GM21529 (cell line): ENCODE results near the gene POPDC2.

Experiments used
- ATAC-seq: cut with Tn5 transposase; IDR thresholded peaks from one replicate; pipeline ENCODE4 v1.9.1; 2021; ENCODE audit not compliant: unreplicated experiment

Gene POPDC2

DNA sequence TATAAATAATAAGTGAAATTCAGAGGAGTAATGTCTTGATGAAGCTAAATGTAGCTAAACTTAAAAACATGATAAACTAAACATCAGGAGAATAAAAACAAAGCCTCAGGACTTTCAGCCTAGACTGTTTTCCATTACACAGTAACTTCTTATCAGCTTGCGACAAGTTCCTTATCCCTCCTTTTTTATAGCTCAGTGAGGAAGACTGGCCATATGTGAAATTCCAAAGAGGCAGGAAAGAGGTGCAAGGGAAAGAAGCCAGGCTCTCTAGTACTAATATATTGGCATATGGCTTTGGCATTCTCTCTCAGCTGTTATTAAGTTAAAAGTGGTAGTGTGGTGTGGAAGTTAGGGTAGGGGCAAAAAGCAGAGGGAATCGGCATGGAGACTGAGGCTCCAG is 12.4 kb upstream of the POPDC2 start:
- ATAC-seq, result no peak

- no peak for ATAC-seq
Observed at GRCh38 chr3:119669906-119670570, 9.6 kb upstream of the POPDC2 start.

GRCh38 chr3:119665954-119666559 is 5.7 kb upstream of the POPDC2 start:
- ATAC-seq, result no peak

DNA sequence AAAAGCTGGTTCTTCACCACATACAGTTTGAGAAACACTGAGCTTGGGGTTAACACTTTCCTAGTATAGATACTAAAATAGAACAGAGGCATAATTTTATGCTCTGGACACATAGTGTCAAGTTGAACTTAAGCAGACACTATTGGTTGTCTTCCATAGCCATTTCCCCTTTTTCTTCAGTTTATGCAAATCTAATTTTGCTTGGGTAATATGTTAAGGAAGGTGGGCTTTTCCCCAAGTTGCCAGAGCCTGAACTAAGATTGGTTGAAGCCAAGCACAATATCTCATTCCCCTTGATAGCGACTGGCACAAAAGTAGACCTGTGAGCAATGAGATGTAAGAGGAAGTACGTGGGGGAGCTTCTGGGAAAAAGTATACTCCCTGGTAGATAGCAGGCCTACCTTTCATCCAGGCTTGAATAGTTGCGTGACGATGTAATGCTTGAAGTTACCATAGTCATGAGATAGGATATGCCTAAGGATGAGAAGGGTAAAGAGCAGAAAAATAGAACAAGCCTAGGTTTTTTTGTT is 4.5 kb upstream of the POPDC2 start:
- ATAC-seq, result peak; percentile 59

- ATAC-seq, result no peak
Observed at GRCh38 chr3:119664370-119664769, 4.0 kb upstream of the POPDC2 start.

GRCh38 chr3:119663885-119664284 is 3.5 kb upstream of the POPDC2 start:
- ATAC-seq, result no peak

- no peak for ATAC-seq
Observed at GRCh38 chr3:119662604-119663373, 2.4 kb upstream of the POPDC2 start.

DNA sequence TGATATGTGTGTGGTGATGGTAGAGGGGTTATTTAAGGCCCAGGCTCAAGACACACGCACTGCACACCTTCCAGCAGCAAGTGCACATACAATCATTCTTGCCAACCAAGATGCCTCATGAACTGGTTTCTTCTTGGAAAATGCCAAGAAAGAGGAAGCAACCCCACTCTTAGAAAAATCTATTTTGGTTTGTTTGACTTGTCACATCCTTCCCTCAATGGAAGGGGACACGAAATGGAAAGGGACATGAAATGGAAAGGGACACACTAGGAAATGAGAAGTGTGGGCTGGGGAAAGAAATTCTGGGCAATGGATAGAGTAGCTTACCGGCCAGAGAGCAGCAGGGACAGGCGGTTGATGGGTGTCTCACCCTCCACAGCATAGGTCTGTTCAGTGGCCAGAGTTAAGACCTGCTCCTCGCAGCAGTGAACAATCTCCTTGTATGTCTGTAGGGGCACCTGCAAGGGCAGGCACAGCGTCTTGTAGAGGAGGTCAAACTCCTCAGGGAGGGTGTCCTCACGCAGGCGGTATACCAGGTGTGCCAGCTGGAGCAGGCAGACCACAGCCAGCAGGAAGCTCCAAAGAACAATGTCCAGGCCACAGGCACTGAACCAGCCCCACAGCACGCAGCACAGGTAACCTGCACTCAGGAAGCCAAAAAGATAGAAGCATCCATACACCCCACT is 640 bp downstream of the POPDC2 start:
- no peak for ATAC-seq

DNA sequence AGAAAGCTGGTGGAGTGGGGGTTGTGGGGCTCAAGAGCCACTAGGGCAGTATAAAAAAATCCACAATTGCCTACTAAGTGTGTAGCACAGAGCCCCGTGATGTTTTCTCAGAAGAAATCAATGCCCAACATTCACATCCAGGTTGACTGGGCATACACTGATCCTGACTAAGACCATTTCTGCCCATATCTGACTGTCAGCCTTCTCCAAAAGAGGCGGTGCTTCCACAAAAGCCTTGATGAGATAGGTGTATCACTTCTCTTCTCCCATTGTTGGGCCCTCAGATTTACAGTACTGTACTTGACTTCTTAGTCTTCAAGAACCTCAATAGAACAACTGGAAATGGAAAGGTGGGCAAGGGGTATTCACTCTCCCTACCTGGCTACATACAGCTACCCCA is 1.4 kb downstream of the POPDC2 start:
- ATAC-seq, result no peak

DNA sequence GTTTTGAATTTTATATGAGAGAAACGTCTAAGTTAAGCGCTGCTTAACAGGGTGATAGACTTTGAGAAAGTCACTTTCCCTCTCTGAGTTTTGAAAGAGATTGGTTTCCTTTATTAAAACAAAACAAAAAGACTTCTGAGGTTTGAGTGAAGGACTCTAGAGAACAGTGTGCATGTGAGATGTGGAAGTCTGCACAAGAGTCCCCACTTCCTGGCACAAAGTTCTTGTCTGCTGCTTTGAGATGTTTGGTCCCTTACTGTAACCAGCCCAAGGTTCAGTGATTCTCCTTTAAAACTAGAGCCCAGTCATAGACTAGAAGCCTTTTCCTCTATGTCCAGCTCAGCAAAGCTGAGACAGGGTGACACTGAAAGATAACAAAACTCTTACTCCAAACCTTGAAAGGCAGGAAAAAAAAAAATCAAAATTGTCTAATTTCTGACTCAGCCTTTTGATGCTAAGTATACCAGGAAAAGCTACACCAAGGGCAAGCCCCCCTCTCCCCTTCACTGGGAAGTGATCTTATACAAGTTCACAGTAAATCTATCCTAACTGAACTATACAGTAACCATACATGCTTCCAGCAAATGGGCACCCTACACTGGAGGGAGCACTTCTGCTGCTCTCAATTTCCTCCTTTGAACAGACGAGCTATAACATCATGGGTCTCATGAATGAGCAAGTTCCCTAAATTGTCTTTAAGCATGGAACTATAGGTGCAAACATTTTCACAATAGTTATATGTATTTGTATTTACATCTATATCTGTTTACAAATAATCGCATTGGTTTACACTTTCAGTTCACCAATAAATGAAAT is 2.3 kb downstream of the POPDC2 start:
- no peak for ATAC-seq

DNA sequence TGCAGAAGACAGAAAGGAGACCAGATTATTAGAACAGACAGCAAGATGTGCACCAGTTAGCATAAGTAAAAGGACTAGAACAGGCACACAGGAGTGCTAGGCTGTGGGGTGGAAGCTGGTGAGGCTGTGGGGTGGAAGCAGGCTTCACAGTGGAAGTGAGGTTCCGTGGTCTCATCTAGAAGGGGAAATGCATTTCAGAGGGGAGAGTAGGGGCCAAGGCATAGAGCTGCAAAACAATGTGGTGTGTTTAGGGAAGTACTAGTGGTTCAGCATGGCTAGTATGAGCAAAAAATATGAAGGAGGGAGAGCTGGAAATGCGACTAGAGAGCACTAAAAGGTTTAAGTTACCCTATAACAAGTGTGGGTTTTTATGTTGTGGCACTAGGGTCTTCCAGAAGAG is 6.5 kb downstream of the POPDC2 start:
- ATAC-seq, result no peak

- no peak for ATAC-seq
Observed at GRCh38 chr3:119652306-119653033, 7.9 kb downstream of the POPDC2 start.

GRCh38 chr3:119649761-119650160 is 10.6 kb downstream of the POPDC2 start:
- ATAC-seq, result no peak

DNA sequence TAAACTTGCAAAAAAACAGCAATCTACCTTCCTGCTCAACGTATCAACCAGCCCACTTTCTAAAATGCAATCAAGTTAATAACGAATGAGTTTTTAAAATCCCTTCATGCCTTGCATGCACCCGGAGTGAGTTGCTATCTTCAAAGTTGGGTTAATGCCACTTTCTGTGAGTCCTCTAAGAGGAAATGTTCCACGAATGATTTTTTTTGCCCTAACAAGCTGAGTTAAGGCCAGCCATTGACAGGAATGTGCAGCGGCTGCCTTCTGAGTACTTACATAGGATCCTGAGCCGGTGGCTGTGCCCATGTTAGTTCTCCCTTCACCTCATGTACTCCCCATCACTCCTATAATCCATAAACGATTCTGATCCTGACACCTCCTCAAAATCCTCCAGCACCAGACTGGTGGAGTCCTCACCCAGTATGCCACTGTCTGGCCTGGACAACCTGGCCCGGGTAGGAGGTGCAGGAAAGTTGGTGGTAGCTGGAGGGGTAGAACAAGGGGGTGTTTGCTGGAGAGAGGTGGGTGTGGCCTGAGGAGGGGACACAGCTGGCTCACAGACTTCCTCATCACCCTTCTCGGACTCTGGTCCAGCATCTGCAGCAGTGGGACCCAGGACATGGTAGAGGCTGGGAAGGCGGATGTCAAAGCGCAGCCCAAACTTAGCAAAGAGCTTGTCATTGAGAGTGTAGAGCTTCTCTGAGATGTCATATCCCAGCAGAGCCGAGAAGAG is 12.4 kb downstream of the POPDC2 start:
- ATAC-seq, result no peak

- no peak for ATAC-seq
Observed at GRCh38 chr3:119647171-119647570, 13.2 kb downstream of the POPDC2 start.

- no peak for ATAC-seq
Observed at GRCh38 chr3:119645813-119646212, 14.6 kb downstream of the POPDC2 start.

DNA sequence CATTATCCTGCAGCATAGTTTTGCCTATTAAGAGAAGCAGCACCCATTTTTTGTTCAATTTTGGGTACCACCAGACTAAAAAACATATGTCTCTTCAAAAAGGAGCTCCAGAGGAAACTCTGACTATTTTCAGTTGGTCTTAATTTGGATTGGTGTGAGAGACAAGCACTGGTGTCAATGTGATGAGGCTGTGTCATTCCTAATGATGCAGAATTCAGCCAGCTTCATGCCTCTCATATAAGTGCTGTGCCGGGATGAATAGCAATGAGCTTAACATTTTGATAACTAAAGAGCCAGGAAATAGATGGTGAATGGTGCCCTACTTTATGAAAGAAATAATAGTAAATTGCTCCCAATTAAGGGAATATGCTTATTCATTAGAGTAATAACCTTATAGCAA is 15.9 kb downstream of the POPDC2 start:
- ATAC-seq, result no peak

DNA sequence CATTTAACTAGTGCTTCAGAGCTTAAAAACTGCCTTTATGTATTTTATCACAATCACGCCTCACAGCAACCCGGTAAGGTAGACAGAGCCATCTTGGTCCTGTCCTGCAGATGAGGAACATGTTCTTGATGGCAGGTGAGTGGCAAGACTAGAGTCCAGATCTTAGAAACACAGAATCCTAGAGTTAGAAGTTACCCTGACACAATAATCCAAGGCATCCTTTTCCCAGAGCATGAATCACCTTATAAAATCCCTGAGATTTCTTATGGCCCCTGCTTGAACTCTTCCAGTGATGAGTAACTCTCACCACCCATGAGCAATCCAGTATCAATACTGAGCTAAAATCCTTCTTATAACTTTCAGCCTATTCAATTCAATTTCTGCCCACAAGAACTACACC is 16.9 kb downstream of the POPDC2 start:
- ATAC-seq, result no peak

DNA sequence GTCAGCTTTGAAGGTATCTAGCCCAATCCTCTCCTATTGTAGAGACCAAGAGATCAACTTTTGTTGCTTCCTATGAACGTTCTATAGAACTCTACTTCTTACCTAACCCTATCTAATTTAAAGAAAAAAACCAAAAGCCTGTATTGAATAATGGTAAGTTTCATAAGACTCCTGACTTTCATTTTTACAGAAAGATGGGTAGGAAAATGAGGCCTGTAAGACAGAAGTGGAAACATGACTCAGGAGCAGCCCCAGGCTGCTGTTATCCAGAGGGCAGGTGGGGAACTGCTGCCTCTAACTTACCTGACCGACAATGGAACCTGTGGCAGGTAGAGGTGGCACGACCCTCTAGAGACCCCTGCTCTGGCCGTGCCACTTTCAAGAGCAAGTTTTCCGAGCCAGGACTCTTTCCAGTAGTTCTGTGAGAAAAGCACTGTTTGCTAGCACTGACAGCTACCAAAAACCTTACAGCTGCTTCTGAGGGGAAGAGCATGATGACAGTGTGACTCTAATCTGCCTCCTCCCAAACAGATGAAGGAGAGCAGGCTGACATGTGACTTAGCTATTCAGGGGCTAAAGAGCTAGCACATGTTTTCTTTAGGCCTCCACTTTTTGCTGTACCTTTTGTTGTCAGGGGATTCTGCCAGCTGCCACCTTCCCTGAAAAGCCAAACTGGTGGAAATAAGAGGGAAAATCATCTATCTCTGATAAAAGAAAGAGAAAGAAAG is 17.5 kb downstream of the POPDC2 start:
- no peak for ATAC-seq
